Measurements from ENCODE around the gene SPATA31D4.

DNA sequence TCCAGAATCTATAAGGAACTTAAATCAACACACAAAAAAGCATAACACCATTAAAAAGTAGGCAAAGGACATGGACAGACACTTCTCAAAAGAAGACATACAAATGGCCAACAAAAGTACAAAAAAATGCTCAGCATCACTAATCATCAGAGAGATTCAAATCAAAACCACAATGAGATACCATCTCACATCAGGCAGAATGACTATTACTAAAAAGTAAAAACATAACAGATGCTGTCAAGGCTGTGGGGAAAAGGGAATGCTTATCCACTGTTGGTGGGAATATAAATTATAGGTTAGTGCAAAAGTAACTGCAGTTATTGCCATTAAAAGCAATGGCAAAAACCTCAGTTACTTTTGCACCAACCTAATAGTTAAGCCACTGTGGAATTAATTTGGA, 32.2 kb upstream of the SPATA31D4 start:
- no peak for TF ChIP-seq POLR2AphosphoS5 (IDR thresholded peaks at IDR 0.05; ENCODE audit: low read depth, low read length)
- no peak for TF ChIP-seq POLR2A (IDR thresholded peaks at IDR 0.05; ENCODE audit: low read depth, low read length)

Data from GM12892 (cell line).